Measurements from ENCODE around the gene GRID2.

GRCh38 chr4:92996533-92996932 lies 692.8 kb downstream of the GRID2 start:
- TF ChIP-seq POLR2AphosphoS5 (IDR thresholded peaks at IDR 0.05; ENCODE audit: insufficient read depth in 1 of 2, low read depth in 1 of 2) (no peak), CTCF (IDR thresholded peaks at IDR 0.05) (no peak)
